ENCODE measurements around the gene DDX46. TPM values are rescaled to one million over a fixed set of nuclear protein-coding genes. Genes with fewer than 3 reads are reported as not detected.

DDX46 gene
- total RNA-seq, 1 experiment from 2014 or later, result 99.3 TPM

DNA sequence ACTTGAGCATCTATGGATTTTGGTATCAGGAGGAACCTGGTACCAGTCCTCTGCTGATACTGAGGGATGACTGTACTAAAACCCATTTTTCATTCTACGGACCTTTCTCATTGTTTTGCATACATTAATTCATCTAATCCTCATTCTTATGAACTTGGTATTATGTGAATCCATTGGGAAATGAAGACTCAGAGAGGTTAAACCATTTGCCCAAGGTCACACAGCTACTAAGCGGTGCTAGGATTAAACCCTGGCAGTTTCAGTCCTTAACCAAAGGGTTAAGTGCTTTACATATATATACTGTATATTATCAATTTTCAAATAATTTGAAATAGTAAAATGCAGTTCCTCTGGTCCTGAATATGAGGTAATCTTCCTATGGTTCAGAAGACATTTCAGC, 16.4 kb upstream of the DDX46 start:
- H3K9me2 ChIP-seq (ENCODE audit: insufficient read depth), result no peaks in the 10 kb centered on the region
- intact Hi-C loops (cut with micrococcal nuclease), result no loop called here
- peaks cover 44% of the 10 kb centered on the region for H3K79me2 ChIP-seq (ENCODE audit: insufficient read depth, low read length)
- H3K4me3 ChIP-seq (replicated peaks in 1 of 2; ENCODE audit: low read depth in 1 of 2, low read length in 2 of 2), result no peak overlapping the region
- no peak overlapping the region for H2AFZ ChIP-seq (ENCODE audit: low read depth, low read length, poor library complexity, severe bottlenecking)
- ChIA-PET POLR2A (interaction anchor here (1.2 kb wide), 1 partner anchor 166 kb away, joined by 3 read pairs; no protein-coding TSS in a partner anchor), CTCF (no interaction called here), RAD21 (ENCODE audit: low non-redundant PET in 1 of 2, low total read pairs in 2 of 2, uncharacterized antibody in 2 of 2, unreplicated experiment in 2 of 2) (no interaction called here)
- no peaks in the 10 kb centered on the region for H3K27me3 ChIP-seq (ENCODE audit: insufficient read depth, low read length)
- no peak overlapping the region for H3K9ac ChIP-seq (ENCODE audit: low read length)
- no peak overlapping the region for H3K27ac ChIP-seq (ENCODE audit: low read depth, low read length)
- H3K4me2 ChIP-seq (ENCODE audit: low read length), result no peak overlapping the region
- BruUV-seq (replicated peaks), result no TSS peak
- DNase-seq (ENCODE audit: low read depth, low spot score), result no peak
- no peak for TF ChIP-seq FOSL1 (IDR thresholded peaks at IDR 0.05; ENCODE audit: low read depth)
- no peak for ATAC-seq
- peaks cover 6 to 8% of the 10 kb centered on the region in 2 experiments; a peak in 2 of 4 replicates for H3K36me3 ChIP-seq (ENCODE audit: control insufficient read depth in 1 of 2, insufficient read depth in 2 of 2, low read length in 2 of 2)
- peaks cover 9 to 24% of the 10 kb centered on the region in 2 experiments for H3K4me1 ChIP-seq (ENCODE audit: control insufficient read depth in 1 of 2, insufficient read depth in 2 of 2, low read length in 2 of 2)
- H3K9me3 ChIP-seq (ENCODE audit: control insufficient read depth in 1 of 2, insufficient read depth in 1 of 2, low read depth in 1 of 2, low read length in 2 of 2), result no peaks in the 10 kb centered on the region
- H4K20me1 ChIP-seq (ENCODE audit: insufficient read depth), result no peaks in the 10 kb centered on the region

DNA sequence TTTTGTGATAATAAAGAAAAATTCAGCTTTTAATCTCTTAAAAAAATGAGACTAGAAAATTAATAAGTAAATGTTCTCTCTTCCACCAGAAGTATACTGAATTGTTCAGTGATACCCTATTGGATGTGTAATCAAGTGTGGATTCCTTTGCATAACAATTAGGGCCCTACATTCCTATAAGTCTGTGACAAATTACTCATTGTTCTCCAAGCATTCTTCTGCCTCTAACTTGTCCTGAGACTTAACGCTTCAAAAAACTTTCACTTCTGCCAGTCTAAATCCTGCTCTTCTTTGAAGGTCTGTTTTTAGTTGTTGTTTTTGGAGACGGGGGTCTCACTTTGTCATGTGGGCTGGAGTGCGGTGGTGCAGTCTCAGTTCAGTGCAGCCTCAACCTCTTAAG, 9.2 kb upstream of the DDX46 start:
- Histone ChIP-seq H3K4me1 (ENCODE audit: control insufficient read depth in 1 of 2, insufficient read depth in 2 of 2, low read length in 2 of 2) (no peaks in the 10 kb centered on the region), H3K27me3 (ENCODE audit: insufficient read depth, low read length) (no peaks in the 10 kb centered on the region), H3K27ac (ENCODE audit: low read depth, low read length) (no peak overlapping the region), H3K9me2 (ENCODE audit: insufficient read depth) (no peaks in the 10 kb centered on the region), H4K20me1 (ENCODE audit: insufficient read depth) (no peaks in the 10 kb centered on the region), H2AFZ (ENCODE audit: low read depth, low read length, poor library complexity, severe bottlenecking) (no peak overlapping the region), H3K9ac (ENCODE audit: low read length) (no peak overlapping the region), H3K4me2 (ENCODE audit: low read length) (no peak overlapping the region), H3K4me3 (replicated peaks in 1 of 2; ENCODE audit: low read depth in 1 of 2, low read length in 2 of 2) (no peak overlapping the region), H3K79me2 (ENCODE audit: insufficient read depth, low read length) (no peaks in the 10 kb centered on the region), H3K36me3 (ENCODE audit: control insufficient read depth in 1 of 2, insufficient read depth in 2 of 2, low read length in 2 of 2) (0 out of 4 replicates have a peak, but pooled peaks cover 0 to 2% of the 10 kb centered on the region in 2 experiments), H3K9me3 (ENCODE audit: control insufficient read depth in 1 of 2, insufficient read depth in 1 of 2, low read depth in 1 of 2, low read length in 2 of 2) (no peaks in the 10 kb centered on the region)
- intact Hi-C loops (cut with micrococcal nuclease), result no loop called here
- ChIA-PET CTCF (no interaction called here), POLR2A (interaction anchor here (1.5 kb wide), 1 partner anchor 11 kb away, joined by 4 read pairs; the partner anchor contains the start of gene CAMLG), RAD21 (ENCODE audit: low non-redundant PET in 1 of 2, low total read pairs in 2 of 2, uncharacterized antibody in 2 of 2, unreplicated experiment in 2 of 2) (no interaction called here)
- DNase-seq (ENCODE audit: low read depth, low spot score) (no peak), ATAC-seq (no peak)
- BruUV-seq (replicated peaks), result no TSS peak
- TF ChIP-seq, protein P1, sequence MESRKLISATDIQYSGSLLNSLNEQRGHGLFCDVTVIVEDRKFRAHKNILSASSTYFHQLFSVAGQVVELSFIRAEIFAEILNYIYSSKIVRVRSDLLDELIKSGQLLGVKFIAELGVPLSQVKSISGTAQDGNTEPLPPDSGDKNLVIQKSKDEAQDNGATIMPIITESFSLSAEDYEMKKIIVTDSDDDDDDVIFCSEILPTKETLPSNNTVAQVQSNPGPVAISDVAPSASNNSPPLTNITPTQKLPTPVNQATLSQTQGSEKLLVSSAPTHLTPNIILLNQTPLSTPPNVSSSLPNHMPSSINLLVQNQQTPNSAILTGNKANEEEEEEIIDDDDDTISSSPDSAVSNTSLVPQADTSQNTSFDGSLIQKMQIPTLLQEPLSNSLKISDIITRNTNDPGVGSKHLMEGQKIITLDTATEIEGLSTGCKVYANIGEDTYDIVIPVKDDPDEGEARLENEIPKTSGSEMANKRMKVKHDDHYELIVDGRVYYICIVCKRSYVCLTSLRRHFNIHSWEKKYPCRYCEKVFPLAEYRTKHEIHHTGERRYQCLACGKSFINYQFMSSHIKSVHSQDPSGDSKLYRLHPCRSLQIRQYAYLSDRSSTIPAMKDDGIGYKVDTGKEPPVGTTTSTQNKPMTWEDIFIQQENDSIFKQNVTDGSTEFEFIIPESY (IDR thresholded peaks at IDR 0.05; ENCODE audit: extremely low read depth, insufficient replicate concordance, low read length), result no peak
- TF ChIP-seq POLR2AphosphoS5 (IDR thresholded peaks at IDR 0.05; ENCODE audit: low read depth, low read length), result no peak
- no peak for TF ChIP-seq SP1 (IDR thresholded peaks at IDR 0.05; ENCODE audit: low read depth)
- TF ChIP-seq CBX3 (IDR thresholded peaks at IDR 0.05; ENCODE audit: low read depth), result no peak
- no peak for TF ChIP-seq CTCF (IDR thresholded peaks at IDR 0.05 in 2 of 3, conservative IDR thresholded peaks at IDR 0.05 in 1 of 3; ENCODE audit: borderline replicate concordance in 1 of 3, insufficient read depth in 1 of 3, low read depth in 2 of 3, low read length in 2 of 3)
- TF ChIP-seq ZFX (IDR thresholded peaks at IDR 0.05), result no peak
- no peak for TF ChIP-seq CEBPB (IDR thresholded peaks at IDR 0.05; ENCODE audit: low read depth)
- no peak for TF ChIP-seq TCF7L2 (IDR thresholded peaks at IDR 0.05; ENCODE audit: borderline replicate concordance, extremely low read depth, insufficient read depth, insufficient read length)
- no peak for TF ChIP-seq SIN3A (IDR thresholded peaks at IDR 0.05; ENCODE audit: low read depth)
- TF ChIP-seq REST (IDR thresholded peaks at IDR 0.05; ENCODE audit: low read depth), result no peak
- no peak for TF ChIP-seq JUND (IDR thresholded peaks at IDR 0.05)
- TF ChIP-seq EZH2 (IDR thresholded peaks at IDR 0.05), result no peak
- TF ChIP-seq FOSL1 (IDR thresholded peaks at IDR 0.05; ENCODE audit: low read depth), result no peak
- no peak for TF ChIP-seq EZH2phosphoT487 (IDR thresholded peaks at IDR 0.05; ENCODE audit: borderline replicate concordance)

Measured in HCT116 (cell line).